NCI-H526 (cell line): ENCODE data around the gene ALKBH6.
A peak's percentile ranks its signal among the peaks of the same experiment; 100 is the strongest.
"Not testable (repeated sequence)": the region's sequence is repeated elsewhere in the genome, so short reads cannot be mapped to it uniquely, and the experiment has no call there.

ENCODE experiments used
- DNase-seq, 2 experiments: peaks; one replicate each; lab custom pipeline; 2025; lab: John Stamatoyannopoulos, UW

The ALKBH6 gene

GRCh38 chr19:36014012-36014924 lies at the start of gene ALKBH6:
Gene ALKBH6 (minus strand): TSS chr19:36014213. CDS start chr19:36013397, 816 bp downstream.
- peak; percentile 100 for DNase-seq

DNA sequence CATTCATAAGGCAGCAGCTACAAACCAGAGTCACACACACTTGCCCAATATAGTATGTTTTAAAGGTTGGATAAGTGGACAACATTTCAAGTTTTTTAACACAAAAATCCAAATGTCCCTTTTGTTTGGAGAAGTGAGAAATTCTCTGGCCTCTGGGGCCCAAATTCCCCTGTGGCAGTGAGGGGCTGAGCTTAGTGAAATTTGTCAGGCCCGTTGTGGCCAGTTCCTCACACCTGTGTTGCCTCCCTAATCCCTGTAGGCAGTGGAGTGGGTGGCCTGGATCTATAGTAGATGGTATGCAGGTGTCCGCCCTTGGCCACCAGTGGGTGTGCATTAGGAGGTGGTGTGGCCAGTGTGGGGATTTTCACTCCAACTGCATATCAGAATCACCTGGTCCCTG lies 47.4 kb upstream of the ALKBH6 start:
- DNase-seq, result no peak

GRCh38 chr19:36060430-36060829 lies 46.4 kb upstream of the ALKBH6 start:
- DNase-seq, result peak; percentile 11 to 62

GRCh38 chr19:36059180-36059910 lies 45.3 kb upstream of the ALKBH6 start:
- DNase-seq, result no peak

GRCh38 chr19:36058481-36059179 lies 44.6 kb upstream of the ALKBH6 start:
- peak; percentile 42 to 51 for DNase-seq

DNA sequence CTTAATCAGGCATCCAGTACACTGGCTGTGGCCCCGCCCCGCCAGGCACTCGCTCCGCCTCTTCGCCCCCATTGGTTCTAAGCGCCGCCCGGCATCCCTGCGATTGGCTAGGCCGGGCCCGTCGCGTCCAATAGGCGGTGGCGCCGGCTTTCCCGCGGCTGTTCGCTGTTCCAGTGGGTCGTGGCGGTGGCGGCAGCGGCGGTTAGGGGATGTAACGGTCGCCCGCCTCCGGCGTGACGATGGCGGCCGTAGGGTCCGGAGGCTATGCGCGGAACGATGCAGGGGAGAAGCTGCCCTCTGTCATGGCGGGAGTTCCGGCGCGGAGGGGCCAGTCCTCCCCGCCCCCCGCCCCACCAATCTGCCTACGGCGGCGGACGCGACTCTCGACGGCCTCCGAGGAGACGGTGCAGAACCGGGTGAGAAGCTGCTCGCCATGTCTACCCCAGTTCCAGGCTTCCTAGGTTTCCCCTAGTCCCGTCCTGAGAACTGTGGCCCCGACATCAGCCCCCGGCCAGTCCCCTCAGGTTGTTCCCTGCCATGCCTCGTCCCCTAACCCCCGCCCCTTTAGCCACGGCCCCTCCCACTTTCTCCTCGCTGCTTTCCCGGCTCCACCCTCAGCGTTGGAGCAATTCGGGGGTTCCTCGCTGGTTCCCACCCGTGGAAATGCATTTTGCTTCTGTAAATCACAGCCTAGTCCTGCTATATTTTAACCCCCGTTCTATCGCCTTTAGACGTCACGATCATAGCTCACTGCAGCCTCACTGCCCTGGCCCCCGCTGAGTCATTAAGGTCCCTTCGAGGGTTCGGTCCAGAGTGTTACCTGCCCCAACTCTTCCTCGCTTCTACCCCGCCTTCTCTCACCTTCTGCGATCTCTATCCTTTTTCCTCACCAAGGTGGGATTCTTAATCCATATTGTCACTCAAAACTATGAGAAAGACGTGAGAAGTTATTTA lies 41.0 kb upstream of the ALKBH6 start, which contains the start of gene WDR62:
Gene WDR62 (plus strand): TSS at position 165 of the 954 bp plus-strand sequence. CDS start 75 bp downstream, at position 240.
- DNase-seq, result peak; percentile 50 to 99

GRCh38 chr19:36054119-36054732 lies 40.2 kb upstream of the ALKBH6 start, which contains the start of gene THAP8:
Gene THAP8 (minus strand): TSS chr19:36054285. CDS start chr19:36054217, 68 bp downstream.
- DNase-seq, result peak; percentile 99 to 100

- peak in 1 of 2 experiments; percentile 18 for DNase-seq
These were observed 37.6 kb upstream of the ALKBH6 start for GRCh38 chr19:36051637-36052036.

- peak; percentile 20 to 54 for DNase-seq
These were observed 37.2 kb upstream of the ALKBH6 start for GRCh38 chr19:36051236-36051635.

DNA sequence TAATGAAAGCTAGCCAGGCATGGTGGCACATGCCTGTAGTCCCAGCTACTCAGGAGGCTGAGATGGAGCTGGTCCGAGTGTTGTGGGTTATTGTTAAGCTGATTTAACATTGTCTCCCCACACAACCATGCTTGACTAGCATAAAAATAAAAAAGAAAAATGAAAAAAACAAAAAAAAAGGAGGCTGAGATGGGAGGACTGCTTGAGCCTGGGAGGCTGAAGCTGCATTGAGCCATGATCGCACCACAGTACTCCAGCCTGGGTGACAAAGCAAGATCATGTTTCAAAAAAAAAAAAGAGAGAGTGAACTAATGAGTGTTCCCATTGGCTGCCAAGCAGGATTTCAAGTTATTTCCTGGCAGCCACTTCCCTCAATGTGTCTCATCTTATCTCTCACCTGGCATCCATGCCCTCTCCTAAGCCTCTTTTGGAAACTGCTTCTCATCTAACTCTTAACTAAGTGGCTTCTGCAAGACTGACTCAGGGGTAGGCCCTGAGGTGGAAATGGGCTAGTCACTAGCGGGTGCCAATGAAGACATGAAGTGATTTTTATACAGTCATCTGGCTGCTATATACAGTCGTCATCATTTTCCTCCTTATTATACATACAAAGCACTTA lies 35.2 kb upstream of the ALKBH6 start:
- DNase-seq, result no peak

- DNase-seq, result no peak
These were observed 33.8 kb upstream of the ALKBH6 start for GRCh38 chr19:36047835-36048234.

- no peak for DNase-seq
These were observed 32.5 kb upstream of the ALKBH6 start for GRCh38 chr19:36046443-36047050.

DNA sequence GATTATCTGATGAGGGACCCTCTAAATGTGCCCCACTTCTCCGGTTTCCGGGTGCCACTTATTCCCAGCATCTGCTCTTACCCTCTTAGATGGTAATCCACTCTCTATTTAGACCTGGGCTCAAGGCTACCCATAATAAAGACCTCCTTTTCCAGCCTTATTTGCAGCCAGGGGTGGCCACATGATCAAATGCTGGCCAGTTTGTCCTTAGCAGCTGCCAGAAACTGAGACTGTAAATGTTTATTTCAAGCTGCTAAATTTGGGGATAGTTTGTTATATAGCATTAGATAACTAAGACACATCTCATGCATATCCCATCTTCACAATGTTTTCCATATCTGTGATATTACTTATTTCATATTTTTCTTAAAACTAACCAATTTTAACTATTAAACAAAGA lies 29.9 kb upstream of the ALKBH6 start:
- DNase-seq, result no peak

- DNase-seq, result no peak
These were observed 27.8 kb upstream of the ALKBH6 start for GRCh38 chr19:36041831-36042230.

DNA sequence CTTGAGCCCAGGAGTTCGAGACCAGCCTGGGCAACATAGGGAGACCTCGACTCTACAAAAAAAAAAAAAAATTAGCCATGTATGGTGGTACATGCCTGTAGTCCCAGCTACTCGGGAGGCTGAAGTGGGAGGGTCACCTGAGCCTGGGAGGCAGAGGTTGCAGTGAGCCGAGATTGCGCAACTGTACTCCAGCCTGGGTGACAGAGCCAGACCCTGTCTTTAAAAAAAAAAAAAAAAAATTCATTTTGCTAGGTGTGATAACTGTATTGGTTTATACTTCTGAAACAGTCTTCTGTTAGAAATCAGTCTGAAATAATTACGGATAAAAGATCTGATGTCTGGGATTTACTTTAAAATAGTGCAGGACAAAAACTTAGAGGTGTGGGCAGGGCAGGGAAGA lies 27.1 kb upstream of the ALKBH6 start:
- not testable (repeated sequence) for DNase-seq

DNA sequence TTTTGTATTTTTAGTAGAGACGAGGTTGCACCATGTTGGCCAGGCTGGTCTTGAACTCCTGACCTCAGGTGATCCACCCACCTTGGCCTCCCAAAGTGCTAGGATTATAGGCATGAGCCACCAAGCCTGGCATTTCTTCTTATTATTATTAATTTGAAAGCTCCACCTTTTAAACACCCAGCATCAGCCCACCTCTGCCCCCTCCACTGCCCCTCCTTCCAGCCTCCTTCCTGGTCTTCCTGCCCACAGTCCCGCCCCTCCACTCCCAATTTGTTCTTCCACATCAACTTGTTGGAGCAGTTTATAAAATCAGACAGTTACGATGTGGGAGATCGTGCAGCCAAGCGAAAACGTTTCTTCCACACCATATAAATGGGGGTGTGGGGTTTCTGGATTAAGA lies 26.5 kb upstream of the ALKBH6 start:
- no peak for DNase-seq

DNA sequence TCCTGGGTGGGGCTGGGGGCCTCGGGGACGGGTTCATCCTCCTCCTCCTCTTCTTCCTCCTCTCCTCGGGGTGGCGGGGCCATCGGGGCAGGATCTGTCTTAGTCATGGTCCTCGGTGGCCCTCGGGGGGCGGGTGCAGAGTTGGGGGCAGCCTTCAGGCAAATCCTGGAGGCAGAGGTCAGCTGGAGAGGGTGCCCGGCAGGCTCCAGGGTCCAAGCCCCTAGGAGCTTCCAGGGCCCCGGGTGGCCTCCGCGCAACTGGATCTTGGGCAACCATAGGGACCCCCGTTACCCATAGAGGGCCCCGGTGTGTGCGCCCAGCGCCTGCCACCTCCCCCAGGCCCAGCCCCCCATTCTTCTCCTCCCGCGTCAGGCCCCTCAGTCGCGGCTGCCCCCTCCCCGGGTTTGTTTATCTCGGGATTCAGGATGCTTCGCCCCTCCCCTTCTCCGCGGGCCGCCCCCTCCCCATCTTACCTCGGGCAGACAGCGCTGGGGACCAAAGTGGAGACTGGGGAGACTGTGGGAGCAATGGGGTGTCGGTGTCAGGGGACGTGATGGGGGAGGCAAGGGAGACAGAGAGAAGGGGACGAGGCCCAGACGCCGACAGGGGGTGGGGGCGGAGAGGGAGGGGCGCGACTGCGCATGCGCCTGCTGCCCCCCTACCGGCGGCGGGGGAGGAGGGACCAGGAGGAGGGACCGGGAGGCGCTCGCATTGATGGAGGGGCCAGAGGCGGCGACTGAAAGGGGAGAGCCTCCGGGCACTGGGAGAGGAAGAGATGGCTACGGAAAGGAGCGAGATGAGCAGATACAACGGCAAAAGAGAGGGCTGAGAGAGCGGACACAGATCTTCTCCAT lies 18.5 kb upstream of the ALKBH6 start, which contains the start of gene CLIP3:
Gene CLIP3 (minus strand): TSS at position 623 of the 854 bp plus-strand sequence. CDS start 516 bp downstream, at position 107.
- peak in 1 of 2 experiments; percentile 82 for DNase-seq

DNA sequence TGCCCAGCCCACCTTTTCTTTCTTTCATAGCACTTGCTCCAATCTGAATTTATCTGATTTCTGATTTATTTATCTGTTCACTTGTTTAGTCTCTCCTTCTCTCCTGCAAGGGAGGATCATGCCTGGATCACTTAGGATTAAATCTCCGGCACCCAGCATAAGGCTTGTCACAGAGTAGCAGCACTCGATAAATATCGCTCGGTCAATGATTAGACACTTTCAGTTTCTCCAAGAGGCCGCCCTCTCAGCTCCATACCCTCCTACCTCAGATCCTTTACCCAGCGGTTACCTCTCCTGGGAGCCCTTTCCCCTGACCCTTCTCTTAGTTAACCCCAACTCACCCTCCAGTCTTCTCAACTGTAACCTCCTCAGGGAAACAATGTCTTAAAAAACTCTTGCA lies 17.3 kb upstream of the ALKBH6 start:
- DNase-seq, result no peak
